ENCODE measurements around the gene RABGAP1.

Gene RABGAP1

DNA sequence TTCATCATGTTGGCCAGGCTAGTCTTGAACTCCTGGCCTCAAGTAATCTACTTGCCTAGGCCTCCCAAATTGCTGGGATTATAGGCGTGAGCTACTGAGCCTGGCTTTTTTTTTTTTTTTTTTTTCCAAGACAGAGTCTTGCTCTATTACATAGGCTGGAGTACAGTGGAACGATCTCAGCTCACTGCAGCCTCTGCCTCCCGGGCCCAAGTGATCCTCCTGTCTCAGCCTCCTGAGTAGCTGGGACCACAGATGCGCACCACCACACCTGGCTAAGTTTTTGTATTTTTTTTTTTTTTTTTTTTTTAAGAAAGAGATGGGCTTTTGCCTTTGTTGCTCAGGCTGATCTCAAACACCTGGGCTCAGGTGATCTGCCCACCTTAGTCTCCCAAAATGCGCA lies 66.4 kb downstream of the RABGAP1 start:
- no peaks in the 10 kb centered on the region for H3K27me3 ChIP-seq
- H3K36me3 ChIP-seq: peaks cover 55 to 85% (median 74%) of the 10 kb centered on the region in 11 experiments
- no peaks in the 10 kb centered on the region for H3K9me3 ChIP-seq (replicated peaks in 1 of 11)
- H3K4me3 ChIP-seq: no peak overlapping the region
- TF ChIP-seq Cebpa-rat (IDR thresholded peaks at IDR 0.05): no peak
- no peaks in the 10 kb centered on the region for H4K20me1 ChIP-seq
- no peak overlapping the region for H3K4me2 ChIP-seq
- peaks cover 0 to 14% (median 2%) of the 10 kb centered on the region in 10 experiments; a peak in 8 of 20 replicates for H3K4me1 ChIP-seq
- H3K27ac ChIP-seq: no peak overlapping the region
- H3K9ac ChIP-seq: no peak overlapping the region

GRCh38 chr9:123008909-123009308 lies 68.1 kb downstream of the RABGAP1 start:
- Histone ChIP-seq H3K27me3 (no peaks in the 10 kb centered on the region), H3K27ac (no peak overlapping the region), H3K4me3 (no peak overlapping the region), H3K36me3 (peaks cover 67 to 97% (median 89%) of the 10 kb centered on the region in 11 experiments), H4K20me1 (no peaks in the 10 kb centered on the region), H3K9ac (no peak overlapping the region), H3K4me1 (no peaks in the 10 kb centered on the region), H3K9me3 (replicated peaks in 1 of 11) (peaks cover 2 to 14% (median 8%) of the 10 kb centered on the region in 11 experiments; a peak in 19 of 22 replicates), H3K4me2 (no peak overlapping the region)
- TF ChIP-seq Cebpa-rat (IDR thresholded peaks at IDR 0.05): no peak

DNA sequence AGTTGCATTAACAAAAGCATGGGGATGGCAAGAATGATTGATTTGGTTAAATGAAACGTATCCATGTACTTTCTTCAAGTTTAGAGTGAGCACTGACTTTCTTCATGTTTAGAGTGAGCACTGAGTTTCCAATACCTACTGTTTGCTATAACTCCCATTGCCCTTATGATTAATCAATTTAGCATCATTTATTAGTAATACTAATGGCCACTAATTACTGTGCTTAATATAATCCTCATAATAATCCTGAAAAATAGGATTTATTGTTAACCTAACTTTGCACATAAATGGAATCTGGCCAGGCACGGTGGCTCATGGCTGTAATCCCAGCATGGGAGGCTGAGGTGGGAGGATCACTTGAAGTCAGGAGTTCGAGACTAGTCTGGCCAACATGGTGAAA lies 70.6 kb downstream of the RABGAP1 start:
- no peak overlapping the region for H3K27ac ChIP-seq
- H3K4me1 ChIP-seq: no peaks in the 10 kb centered on the region
- H3K4me3 ChIP-seq: no peak overlapping the region
- no peak overlapping the region for H3K4me2 ChIP-seq
- H3K9ac ChIP-seq: no peak overlapping the region
- H3K36me3 ChIP-seq: peaks cover 71 to 99% (median 92%) of the 10 kb centered on the region in 11 experiments
- no peaks in the 10 kb centered on the region for H3K27me3 ChIP-seq
- H3K9me3 ChIP-seq (replicated peaks in 1 of 11): peaks cover 9 to 25% (median 17%) of the 10 kb centered on the region in 11 experiments; a peak in 21 of 22 replicates
- no peaks in the 10 kb centered on the region; a peak in 1 of 22 replicates for H4K20me1 ChIP-seq
- no peak for TF ChIP-seq Cebpa-rat (IDR thresholded peaks at IDR 0.05)

DNA sequence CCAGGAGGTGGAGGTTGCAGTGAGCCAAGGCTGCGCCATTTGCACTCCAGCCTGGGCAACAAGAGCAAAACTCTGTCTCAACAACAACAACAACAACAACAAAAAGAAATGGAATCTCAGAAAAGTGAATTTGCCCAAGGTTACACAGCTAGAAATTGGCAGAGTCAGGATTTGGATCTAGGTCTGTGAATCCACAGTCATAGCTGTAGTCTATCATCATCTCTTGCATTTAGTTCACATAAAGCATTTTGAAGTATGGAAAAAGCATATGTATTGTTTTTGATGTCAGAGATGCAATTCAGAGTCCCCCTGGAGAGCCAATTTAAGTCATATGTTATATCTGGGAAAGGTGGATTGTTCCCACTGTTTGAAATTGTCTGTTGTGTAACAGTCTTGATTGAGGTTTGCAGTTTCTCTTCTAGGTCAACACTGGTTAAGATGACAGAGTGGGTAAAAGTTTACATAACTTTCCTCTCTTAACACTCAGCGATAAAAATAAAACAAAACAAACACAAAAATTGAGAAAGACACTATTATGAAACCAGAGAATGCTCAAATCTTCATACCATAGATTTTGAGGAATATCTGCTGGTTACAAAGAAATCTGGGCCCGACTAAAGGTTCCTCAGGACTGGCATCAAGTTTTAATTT lies 71.2 kb downstream of the RABGAP1 start:
- Histone ChIP-seq H4K20me1 (no peaks in the 10 kb centered on the region; a peak in 1 of 22 replicates), H3K36me3 (peaks cover 72 to 99% (median 92%) of the 10 kb centered on the region in 11 experiments), H3K4me1 (no peaks in the 10 kb centered on the region), H3K27ac (no peak overlapping the region), H3K9ac (no peak overlapping the region), H3K9me3 (replicated peaks in 1 of 11) (peaks cover 9 to 25% (median 17%) of the 10 kb centered on the region in 11 experiments; a peak in 21 of 22 replicates), H3K4me3 (no peak overlapping the region), H3K4me2 (no peak overlapping the region), H3K27me3 (no peaks in the 10 kb centered on the region)
- TF ChIP-seq Cebpa-rat (IDR thresholded peaks at IDR 0.05): no peak

- Histone ChIP-seq H3K9me3 (replicated peaks in 1 of 11) (peaks cover 9 to 25% (median 17%) of the 10 kb centered on the region in 11 experiments; a peak in 21 of 22 replicates), H3K4me1 (no peaks in the 10 kb centered on the region), H3K36me3 (peaks cover 73 to 100% (median 89%) of the 10 kb centered on the region in 11 experiments), H3K27ac (no peak overlapping the region), H4K20me1 (peaks cover 0 to 9% (median 0%) of the 10 kb centered on the region in 11 experiments; a peak in 2 of 22 replicates), H3K9ac (no peak overlapping the region), H3K27me3 (no peaks in the 10 kb centered on the region), H3K4me2 (no peak overlapping the region), H3K4me3 (no peak overlapping the region)
- TF ChIP-seq Cebpa-rat (IDR thresholded peaks at IDR 0.05): no peak
Observed at GRCh38 chr9:123016631-123017030, 75.8 kb downstream of the RABGAP1 start.

DNA sequence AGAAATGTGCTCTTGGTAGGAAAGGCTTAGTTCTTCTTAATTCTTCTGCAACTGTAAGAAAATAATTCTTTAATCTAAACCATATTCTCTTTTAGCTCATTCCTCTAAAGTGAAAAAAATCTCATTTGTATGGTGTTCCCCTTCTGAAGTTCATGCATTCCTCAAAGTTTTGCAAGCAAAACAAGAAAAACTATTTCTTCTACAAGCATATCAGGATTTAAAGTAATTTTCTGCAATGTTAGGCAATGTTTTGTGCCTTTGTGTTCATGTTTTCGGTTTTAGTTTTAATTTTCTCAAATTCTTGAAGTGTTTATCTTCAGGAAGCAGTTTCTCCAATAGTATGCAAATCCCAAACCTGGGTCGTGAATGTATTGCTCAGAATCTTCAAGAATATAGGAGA lies 80.0 kb downstream of the RABGAP1 start:
- no peak overlapping the region for H3K9ac ChIP-seq
- no peaks in the 10 kb centered on the region for H3K27me3 ChIP-seq
- no peaks in the 10 kb centered on the region for H3K9me3 ChIP-seq (replicated peaks in 1 of 11)
- H3K4me3 ChIP-seq: no peak overlapping the region
- H3K36me3 ChIP-seq: peaks cover 38 to 97% (median 67%) of the 10 kb centered on the region in 11 experiments
- no peak overlapping the region for H3K4me2 ChIP-seq
- H4K20me1 ChIP-seq: peaks cover 0 to 9% (median 0%) of the 10 kb centered on the region in 11 experiments; a peak in 2 of 22 replicates
- no peaks in the 10 kb centered on the region for H3K4me1 ChIP-seq
- H3K27ac ChIP-seq: no peak overlapping the region
- TF ChIP-seq Cebpa-rat (IDR thresholded peaks at IDR 0.05): no peak

- Histone ChIP-seq H3K4me1 (peaks cover 10 to 16% (median 14%) of the 10 kb centered on the region in 10 experiments; a peak in 18 of 20 replicates), H3K27me3 (no peaks in the 10 kb centered on the region), H3K27ac (no peak overlapping the region), H4K20me1 (peaks cover 0 to 9% (median 0%) of the 10 kb centered on the region in 11 experiments; a peak in 2 of 22 replicates), H3K9me3 (replicated peaks in 1 of 11) (no peaks in the 10 kb centered on the region), H3K4me2 (no peak overlapping the region), H3K36me3 (peaks cover 23 to 89% (median 57%) of the 10 kb centered on the region in 11 experiments), H3K9ac (no peak overlapping the region), H3K4me3 (no peak overlapping the region)
- TF ChIP-seq Cebpa-rat (IDR thresholded peaks at IDR 0.05): no peak
Observed at GRCh38 chr9:123026425-123026824, 85.6 kb downstream of the RABGAP1 start.

- no peak for TF ChIP-seq Cebpa-rat (IDR thresholded peaks at IDR 0.05)
- H3K27ac ChIP-seq: no peak overlapping the region
Observed at GRCh38 chr9:123027517-123027916, 86.7 kb downstream of the RABGAP1 start.

GRCh38 chr9:123028136-123028535 lies 87.3 kb downstream of the RABGAP1 start:
- peaks cover 0 to 23% (median 0%) of the 10 kb centered on the region in 11 experiments; a peak in 4 of 22 replicates for H4K20me1 ChIP-seq
- no peak overlapping the region for H3K4me3 ChIP-seq
- H3K4me1 ChIP-seq: peaks cover 10 to 17% (median 14%) of the 10 kb centered on the region in 10 experiments; a peak in 18 of 20 replicates
- H3K27me3 ChIP-seq: no peaks in the 10 kb centered on the region
- no peaks in the 10 kb centered on the region for H3K9me3 ChIP-seq (replicated peaks in 1 of 11)
- H3K9ac ChIP-seq: no peak overlapping the region
- H3K36me3 ChIP-seq: peaks cover 20 to 89% (median 47%) of the 10 kb centered on the region in 11 experiments
- peak overlapping the region in 4 of 11 experiments; percentile 5 to 37 (median 31); a peak in 4 of 22 replicates for H3K4me2 ChIP-seq
- TF ChIP-seq Cebpa-rat (IDR thresholded peaks at IDR 0.05): no peak
- H3K27ac ChIP-seq: no peak overlapping the region

More at GRCh38 chr9:123027517-123027916, 86.7 kb downstream of the RABGAP1 start:
- no peak overlapping the region for H3K4me3 ChIP-seq
- H3K9ac ChIP-seq: no peak overlapping the region
- peak overlapping the region; percentile 5 to 54 (median 32); a peak in 13 of 22 replicates for H3K4me2 ChIP-seq
- H3K36me3 ChIP-seq: peaks cover 20 to 90% (median 51%) of the 10 kb centered on the region in 11 experiments
- peaks cover 0 to 17% (median 0%) of the 10 kb centered on the region in 11 experiments; a peak in 2 of 22 replicates for H4K20me1 ChIP-seq
- H3K27me3 ChIP-seq: no peaks in the 10 kb centered on the region
- no peaks in the 10 kb centered on the region for H3K9me3 ChIP-seq (replicated peaks in 1 of 11)
- H3K4me1 ChIP-seq: peaks cover 10 to 16% (median 14%) of the 10 kb centered on the region in 10 experiments; a peak in 18 of 20 replicates
